ENCODE measurements around the gene NEK11. TPM values are rescaled to one million over a fixed set of nuclear protein-coding genes. Genes with fewer than 3 reads are reported as not detected.
A peak's percentile ranks its signal among the peaks of the same experiment; 100 is the strongest.
"Not testable (repeated sequence)": the region's sequence is repeated elsewhere in the genome, so short reads cannot be mapped to it uniquely, and the experiment has no call there.

NEK11 gene
- total RNA-seq, 1 experiment from 2014 or later, result 2.5 TPM

DNA sequence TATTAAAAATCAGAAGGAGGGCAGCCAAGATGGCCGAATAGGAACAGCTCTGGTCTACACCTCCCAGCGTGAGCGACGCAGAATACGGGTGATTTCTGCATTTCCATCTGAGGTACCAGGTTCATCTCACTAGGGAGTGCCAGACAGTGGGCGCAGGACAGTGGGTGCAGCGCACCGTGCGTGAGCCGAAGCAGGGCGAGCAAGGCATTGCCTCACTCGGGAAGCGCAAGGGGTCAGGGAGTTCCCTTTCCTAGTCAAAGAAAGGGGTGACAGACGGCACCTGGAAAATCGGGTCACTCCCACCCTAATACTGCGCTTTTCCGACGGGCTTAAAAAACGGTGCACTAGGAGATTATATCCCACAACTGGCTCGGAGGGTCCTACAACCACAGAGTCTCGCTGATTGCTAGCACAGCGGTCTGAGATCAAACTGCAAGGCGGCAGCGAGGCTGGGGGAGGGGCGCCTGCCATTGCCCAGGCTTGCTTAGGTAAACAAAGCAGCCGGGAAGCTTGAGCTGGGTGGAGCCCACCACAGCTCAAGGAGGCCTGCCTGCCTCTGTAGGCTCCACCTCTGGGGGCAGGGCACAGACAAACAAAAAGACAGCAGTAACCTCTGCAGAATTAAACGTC, 304.9 kb downstream of the NEK11 start:
- H3K27ac ChIP-seq (ENCODE audit: low read length); DNase-seq; H3K27me3 ChIP-seq (ENCODE audit: low read length); H3K9me3 ChIP-seq (ENCODE audit: low read length); H2AFZ ChIP-seq (ENCODE audit: low read length); H3K9ac ChIP-seq (ENCODE audit: low read length); H4K20me1 ChIP-seq (ENCODE audit: insufficient read depth, low read depth, low read length); H3K4me3 ChIP-seq (ENCODE audit: low read length); H3K4me2 ChIP-seq (ENCODE audit: low read depth, low read length, poor library complexity, severe bottlenecking); H3K36me3 ChIP-seq (ENCODE audit: insufficient read depth, low read length); H3K4me1 ChIP-seq (ENCODE audit: low read length); H3K79me2 ChIP-seq (ENCODE audit: low read length); H3K9me2 ChIP-seq (replicated peaks; ENCODE audit: insufficient read depth, low read length): not testable (repeated sequence)

- Histone ChIP-seq H3K27me3 (ENCODE audit: low read length) (no peaks in the 10 kb centered on the region), H3K36me3 (ENCODE audit: insufficient read depth, low read length) (no peaks in the 10 kb centered on the region), H3K9me2 (replicated peaks; ENCODE audit: insufficient read depth, low read length) (no peaks in the 10 kb centered on the region), H3K27ac (ENCODE audit: low read length) (no peak overlapping the region), H4K20me1 (ENCODE audit: insufficient read depth, low read depth, low read length) (no peaks in the 10 kb centered on the region), H3K79me2 (ENCODE audit: low read length) (no peaks in the 10 kb centered on the region), H3K9ac (ENCODE audit: low read length) (no peak overlapping the region), H2AFZ (ENCODE audit: low read length) (no peak overlapping the region), H3K4me2 (ENCODE audit: low read depth, low read length, poor library complexity, severe bottlenecking) (no peak overlapping the region), H3K4me3 (ENCODE audit: low read length) (no peak overlapping the region), H3K4me1 (ENCODE audit: low read length) (peaks cover 6% of the 10 kb centered on the region), H3K9me3 (ENCODE audit: low read length) (no peaks in the 10 kb centered on the region)
- DNase-seq, result no peak
Observed at GRCh38 chr3:131338948-131339640, 312.4 kb downstream of the NEK11 start.

- no peak for DNase-seq
- no peaks in the 10 kb centered on the region for H3K79me2 ChIP-seq (ENCODE audit: low read length)
Observed at GRCh38 chr3:131341761-131342160, 315.1 kb downstream of the NEK11 start.

GRCh38 chr3:131348911-131349310, 322.2 kb downstream of the NEK11 start:
- Histone ChIP-seq H3K9me2 (replicated peaks; ENCODE audit: insufficient read depth, low read length) (no peaks in the 10 kb centered on the region), H3K27me3 (ENCODE audit: low read length) (no peaks in the 10 kb centered on the region), H3K27ac (ENCODE audit: low read length) (no peak overlapping the region), H3K4me2 (ENCODE audit: low read depth, low read length, poor library complexity, severe bottlenecking) (no peak overlapping the region), H4K20me1 (ENCODE audit: insufficient read depth, low read depth, low read length) (no peaks in the 10 kb centered on the region), H3K36me3 (ENCODE audit: insufficient read depth, low read length) (no peaks in the 10 kb centered on the region), H3K4me1 (ENCODE audit: low read length) (peaks cover 13% of the 10 kb centered on the region), H3K9ac (ENCODE audit: low read length) (no peak overlapping the region), H3K9me3 (ENCODE audit: low read length) (no peaks in the 10 kb centered on the region), H3K79me2 (ENCODE audit: low read length) (no peaks in the 10 kb centered on the region), H3K4me3 (ENCODE audit: low read length) (no peak overlapping the region), H2AFZ (ENCODE audit: low read length) (no peak overlapping the region)
- no peak for DNase-seq

More at GRCh38 chr3:131341761-131342160, 315.1 kb downstream of the NEK11 start:
- H2AFZ ChIP-seq (ENCODE audit: low read length), result no peak overlapping the region
- no peaks in the 10 kb centered on the region for H4K20me1 ChIP-seq (ENCODE audit: insufficient read depth, low read depth, low read length)
- H3K9ac ChIP-seq (ENCODE audit: low read length), result no peak overlapping the region
- no peak overlapping the region for H3K4me3 ChIP-seq (ENCODE audit: low read length)
- peaks cover 9% of the 10 kb centered on the region for H3K4me1 ChIP-seq (ENCODE audit: low read length)
- H3K27ac ChIP-seq (ENCODE audit: low read length), result no peak overlapping the region
- H3K36me3 ChIP-seq (ENCODE audit: insufficient read depth, low read length), result no peaks in the 10 kb centered on the region
- H3K27me3 ChIP-seq (ENCODE audit: low read length), result no peaks in the 10 kb centered on the region
- no peak overlapping the region for H3K4me2 ChIP-seq (ENCODE audit: low read depth, low read length, poor library complexity, severe bottlenecking)
- H3K9me2 ChIP-seq (replicated peaks; ENCODE audit: insufficient read depth, low read length), result no peaks in the 10 kb centered on the region
- no peaks in the 10 kb centered on the region for H3K9me3 ChIP-seq (ENCODE audit: low read length)

GRCh38 chr3:131349454-131349853, 322.8 kb downstream of the NEK11 start:
- Histone ChIP-seq H2AFZ (ENCODE audit: low read length) (no peak overlapping the region), H3K4me3 (ENCODE audit: low read length) (no peak overlapping the region), H3K9ac (ENCODE audit: low read length) (no peak overlapping the region), H3K9me2 (replicated peaks; ENCODE audit: insufficient read depth, low read length) (no peaks in the 10 kb centered on the region), H3K27me3 (ENCODE audit: low read length) (no peaks in the 10 kb centered on the region), H3K4me1 (ENCODE audit: low read length) (peaks cover 8% of the 10 kb centered on the region), H3K27ac (ENCODE audit: low read length) (no peak overlapping the region), H3K4me2 (ENCODE audit: low read depth, low read length, poor library complexity, severe bottlenecking) (no peak overlapping the region), H3K9me3 (ENCODE audit: low read length) (no peaks in the 10 kb centered on the region), H3K79me2 (ENCODE audit: low read length) (no peaks in the 10 kb centered on the region), H4K20me1 (ENCODE audit: insufficient read depth, low read depth, low read length) (no peaks in the 10 kb centered on the region), H3K36me3 (ENCODE audit: insufficient read depth, low read length) (no peaks in the 10 kb centered on the region)
- no peak for DNase-seq

- Histone ChIP-seq H3K27ac (ENCODE audit: low read length) (no peak overlapping the region), H3K27me3 (ENCODE audit: low read length) (no peaks in the 10 kb centered on the region), H3K9ac (ENCODE audit: low read length) (no peak overlapping the region), H3K9me3 (ENCODE audit: low read length) (no peaks in the 10 kb centered on the region), H3K4me2 (ENCODE audit: low read depth, low read length, poor library complexity, severe bottlenecking) (no peak overlapping the region), H3K4me1 (ENCODE audit: low read length) (peaks cover 8% of the 10 kb centered on the region), H3K9me2 (replicated peaks; ENCODE audit: insufficient read depth, low read length) (no peaks in the 10 kb centered on the region), H3K79me2 (ENCODE audit: low read length) (no peaks in the 10 kb centered on the region), H4K20me1 (ENCODE audit: insufficient read depth, low read depth, low read length) (no peaks in the 10 kb centered on the region), H2AFZ (ENCODE audit: low read length) (no peak overlapping the region), H3K36me3 (ENCODE audit: insufficient read depth, low read length) (no peaks in the 10 kb centered on the region), H3K4me3 (ENCODE audit: low read length) (no peak overlapping the region)
- no peak for DNase-seq
Observed at GRCh38 chr3:131349946-131350347, 323.3 kb downstream of the NEK11 start.

GRCh38 chr3:131350506-131350905, 323.8 kb downstream of the NEK11 start:
- no peaks in the 10 kb centered on the region for H3K9me3 ChIP-seq (ENCODE audit: low read length)
- DNase-seq, result no peak
- no peak overlapping the region for H3K27ac ChIP-seq (ENCODE audit: low read length)
- no peak overlapping the region for H2AFZ ChIP-seq (ENCODE audit: low read length)
- no peaks in the 10 kb centered on the region for H4K20me1 ChIP-seq (ENCODE audit: insufficient read depth, low read depth, low read length)
- no peak overlapping the region for H3K4me3 ChIP-seq (ENCODE audit: low read length)
- no peaks in the 10 kb centered on the region for H3K27me3 ChIP-seq (ENCODE audit: low read length)
- H3K9ac ChIP-seq (ENCODE audit: low read length), result no peak overlapping the region
- peaks cover 8% of the 10 kb centered on the region for H3K4me1 ChIP-seq (ENCODE audit: low read length)
- H3K9me2 ChIP-seq (replicated peaks; ENCODE audit: insufficient read depth, low read length), result no peaks in the 10 kb centered on the region
- no peaks in the 10 kb centered on the region for H3K36me3 ChIP-seq (ENCODE audit: insufficient read depth, low read length)
- H3K4me2 ChIP-seq (ENCODE audit: low read depth, low read length, poor library complexity, severe bottlenecking), result no peak overlapping the region
- no peaks in the 10 kb centered on the region for H3K79me2 ChIP-seq (ENCODE audit: low read length)

DNA sequence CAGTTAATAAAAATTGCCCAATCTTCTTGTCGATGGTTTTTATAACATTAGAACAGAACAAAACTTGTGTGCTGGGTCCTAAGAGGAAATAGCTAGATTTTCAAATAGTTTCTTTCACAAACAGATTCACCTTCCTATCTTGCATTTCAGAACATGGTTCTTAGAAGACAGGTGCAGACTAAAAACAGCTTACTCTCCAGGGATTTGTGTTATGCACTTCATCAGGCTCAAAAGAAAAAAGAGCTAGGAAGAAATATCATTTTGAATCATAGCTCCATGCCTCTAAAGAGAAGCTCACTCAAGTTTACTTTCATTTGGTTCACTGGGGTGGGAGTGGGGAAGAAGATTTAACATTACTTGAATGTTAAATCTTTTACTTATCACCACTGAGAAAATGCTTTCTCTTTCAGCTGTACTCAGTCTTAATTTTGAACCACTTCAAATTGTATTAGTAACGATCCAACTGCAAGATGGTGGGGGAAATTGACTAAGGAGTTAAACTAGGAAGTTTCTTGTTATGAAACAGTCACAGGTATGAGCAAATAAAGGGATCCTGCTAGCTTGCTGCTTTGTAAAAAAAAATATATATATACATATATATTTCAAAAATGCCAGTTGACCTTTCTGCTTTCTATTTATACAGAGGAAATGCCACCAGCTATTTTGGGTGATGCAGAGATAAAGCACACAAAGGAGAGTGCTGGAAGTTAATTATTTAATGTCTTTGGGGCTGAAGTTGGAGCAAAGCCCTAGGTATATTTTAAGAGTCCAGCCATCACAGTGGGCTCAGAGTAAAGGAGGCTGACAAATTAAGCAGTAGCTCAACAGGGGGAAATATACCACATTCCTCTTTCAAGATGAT, 326.6 kb downstream of the NEK11 start:
- H3K9me2 ChIP-seq (replicated peaks; ENCODE audit: insufficient read depth, low read length), result no peaks in the 10 kb centered on the region
- peak overlapping the region; percentile 30 for H3K4me2 ChIP-seq (ENCODE audit: low read depth, low read length, poor library complexity, severe bottlenecking)
- no peak overlapping the region for H3K9ac ChIP-seq (ENCODE audit: low read length)
- no peaks in the 10 kb centered on the region for H4K20me1 ChIP-seq (ENCODE audit: insufficient read depth, low read depth, low read length)
- no peak overlapping the region for H3K27ac ChIP-seq (ENCODE audit: low read length)
- no peaks in the 10 kb centered on the region for H3K27me3 ChIP-seq (ENCODE audit: low read length)
- H3K9me3 ChIP-seq (ENCODE audit: low read length), result no peaks in the 10 kb centered on the region
- H2AFZ ChIP-seq (ENCODE audit: low read length), result no peak overlapping the region
- no peak overlapping the region for H3K4me3 ChIP-seq (ENCODE audit: low read length)
- H3K4me1 ChIP-seq (ENCODE audit: low read length), result peaks cover 8% of the 10 kb centered on the region
- H3K36me3 ChIP-seq (ENCODE audit: insufficient read depth, low read length), result no peaks in the 10 kb centered on the region
- no peaks in the 10 kb centered on the region for H3K79me2 ChIP-seq (ENCODE audit: low read length)
- no peak for DNase-seq
